RKO (cell line): ENCODE results near the gene NELFB.
A peak's percentile ranks its signal among the peaks of the same experiment; 100 is the strongest.

Experiments
- DNase-seq: peaks from one replicate; pipeline ENCODE4 v3.0.0-alpha.2; 2016; ENCODE audit warnings: low spot score

Gene NELFB

DNA sequence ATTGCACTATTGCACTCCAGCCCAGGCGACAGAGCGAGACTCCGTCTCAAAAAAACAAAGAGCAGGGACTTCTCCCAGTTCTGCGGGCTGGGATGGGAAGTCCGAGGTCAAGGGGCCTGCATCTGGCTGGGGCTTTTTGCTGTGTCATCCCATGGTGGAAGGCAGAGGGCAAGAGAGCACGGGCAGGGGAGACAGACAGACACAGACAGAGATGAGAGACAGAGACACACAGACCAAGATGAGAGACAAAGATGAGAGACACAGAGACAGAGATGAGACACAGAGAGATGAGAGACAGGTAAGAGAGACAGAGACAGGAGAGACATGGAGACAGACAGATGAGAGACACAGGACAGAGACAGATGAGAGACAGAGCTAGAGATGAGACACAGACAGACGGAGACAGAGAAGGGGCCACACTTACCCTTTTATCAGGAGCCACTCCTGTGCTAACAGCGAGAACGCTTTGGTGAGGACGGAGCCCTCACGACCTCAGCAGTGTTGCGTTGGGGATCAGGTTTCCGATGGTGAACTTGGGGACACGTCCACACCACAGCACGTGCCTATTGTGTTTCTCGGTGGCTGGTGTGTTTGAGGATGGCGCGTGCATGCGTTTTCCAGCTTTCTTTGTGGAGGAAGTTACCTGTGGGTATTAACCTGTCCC, 13.5 kb downstream of the NELFB start:
- DNase-seq: no peak

DNA sequence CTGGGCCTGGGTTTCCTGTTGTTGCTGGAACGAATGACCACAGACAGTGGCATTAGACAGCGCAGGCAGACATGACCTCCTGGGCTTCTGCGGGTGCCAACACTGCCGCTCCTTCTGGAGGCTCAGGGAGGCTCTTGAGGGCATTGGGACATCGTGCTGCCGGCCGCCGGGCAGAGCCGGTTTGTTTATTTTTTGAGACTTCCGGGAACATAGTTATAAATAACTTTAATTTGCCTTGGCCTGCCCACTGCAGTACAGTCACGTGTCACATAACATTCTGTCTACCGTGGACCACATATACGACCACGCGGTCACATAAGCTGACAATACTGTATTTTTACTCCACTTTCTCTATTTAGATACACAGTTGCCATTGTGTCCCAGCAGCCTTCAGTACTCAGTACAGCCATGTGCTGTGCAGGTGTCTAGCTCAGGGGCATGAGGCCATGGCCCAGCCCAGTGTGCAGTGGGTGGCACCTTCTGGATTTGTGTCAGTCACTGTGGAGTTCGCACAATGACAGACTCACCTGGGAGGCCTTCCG, 14.2 kb downstream of the NELFB start:
- no peak for DNase-seq

DNA sequence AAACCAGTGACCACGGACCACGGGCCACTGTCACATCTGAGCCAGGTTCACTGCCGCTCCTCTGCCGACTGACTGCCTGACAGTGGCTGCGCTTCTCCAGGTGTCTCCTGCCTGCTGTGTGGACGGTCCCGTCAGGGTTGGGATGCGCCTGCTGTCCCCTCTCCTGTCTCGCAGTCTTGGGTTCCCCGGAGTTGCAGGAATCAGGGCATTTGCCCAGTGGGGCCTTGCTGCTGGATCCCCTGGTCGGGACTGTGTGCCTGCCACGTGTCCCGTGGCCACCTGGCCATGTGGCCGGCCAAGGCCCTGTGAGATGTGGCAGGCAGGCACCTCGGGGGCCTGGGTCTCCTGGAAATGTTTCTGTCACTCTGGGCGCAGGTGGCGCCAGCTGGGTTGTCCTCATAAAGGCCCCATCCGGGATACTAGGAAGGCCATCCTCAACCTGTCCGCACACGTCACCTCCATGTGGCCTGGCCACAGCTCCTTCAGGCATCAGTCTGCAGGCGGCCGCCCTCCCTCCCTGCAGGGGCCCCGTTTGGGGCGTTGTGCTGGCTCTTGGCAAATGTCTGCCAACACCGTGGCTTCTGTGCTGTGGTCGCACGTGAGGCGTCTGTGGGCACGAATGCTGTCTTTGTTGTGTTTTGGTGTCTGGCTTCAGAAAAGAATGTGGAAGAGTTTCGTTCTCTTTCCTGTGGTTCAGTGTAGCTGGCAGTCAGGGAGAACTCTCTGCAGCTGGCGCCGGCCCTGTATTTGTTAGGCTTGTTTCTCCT, 16.0 kb downstream of the NELFB start:
- no peak for DNase-seq

DNA sequence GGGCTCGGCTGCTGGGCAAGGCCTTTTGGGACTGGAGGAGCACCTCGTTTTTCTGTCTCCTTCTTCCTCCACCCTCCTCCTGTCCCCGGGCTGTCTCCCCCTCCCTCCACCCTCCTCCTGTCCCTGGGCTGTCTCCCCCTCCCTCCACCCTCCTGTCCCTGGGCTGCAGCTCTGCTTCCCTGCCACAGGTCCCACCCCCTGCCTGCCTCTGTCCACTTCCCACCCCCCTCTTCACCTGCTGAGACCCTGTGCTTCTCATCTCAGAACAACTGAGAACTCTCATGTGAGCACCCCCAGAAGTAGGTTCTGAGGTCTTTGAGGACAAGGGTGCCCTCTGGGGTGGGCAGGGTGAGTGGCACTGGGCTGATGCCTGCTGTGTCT, 16.6 kb downstream of the NELFB start:
- DNase-seq: no peak

DNA sequence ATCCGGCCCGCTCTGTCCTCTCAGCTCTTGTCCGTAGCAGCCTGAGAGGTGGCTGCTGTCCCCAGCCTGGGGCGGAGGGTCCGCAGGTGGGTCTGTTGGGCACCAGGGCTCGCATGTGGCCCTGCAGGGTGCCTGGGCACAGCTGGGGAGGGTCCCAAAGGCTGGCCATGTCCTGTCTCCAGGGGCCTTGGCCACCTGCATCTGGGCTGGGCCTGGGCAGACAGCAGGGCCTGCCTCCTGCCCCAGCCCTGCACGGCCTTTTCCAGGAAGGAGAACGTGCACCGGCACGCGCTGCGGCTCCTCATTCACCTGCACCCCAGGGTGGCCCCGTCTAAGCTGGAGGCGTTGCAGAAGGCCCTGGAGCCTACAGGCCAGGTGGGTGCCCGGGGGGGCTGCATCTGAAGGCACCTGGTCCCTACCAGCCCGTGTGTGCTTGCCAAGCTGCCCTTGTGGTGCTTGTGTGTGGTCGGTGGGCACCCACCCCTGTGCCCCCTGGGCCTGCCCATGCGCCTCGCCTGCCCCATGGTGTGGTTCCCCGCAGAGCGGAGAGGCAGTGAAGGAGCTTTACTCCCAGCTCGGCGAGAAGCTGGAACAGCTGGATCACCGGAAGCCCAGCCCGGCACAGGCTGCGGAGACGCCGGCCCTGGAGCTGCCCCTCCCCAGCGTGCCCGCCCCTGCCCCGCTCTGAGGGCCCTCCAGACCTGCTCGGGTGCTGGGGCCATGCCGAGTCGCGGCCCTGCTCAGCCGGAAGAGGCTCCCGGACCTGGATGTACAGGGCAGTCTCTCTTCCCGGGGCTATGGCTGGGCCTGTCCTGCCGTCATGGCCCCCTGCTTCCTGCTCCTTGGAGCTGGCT, 17.3 kb downstream of the NELFB start:
- DNase-seq: no peak

DNA sequence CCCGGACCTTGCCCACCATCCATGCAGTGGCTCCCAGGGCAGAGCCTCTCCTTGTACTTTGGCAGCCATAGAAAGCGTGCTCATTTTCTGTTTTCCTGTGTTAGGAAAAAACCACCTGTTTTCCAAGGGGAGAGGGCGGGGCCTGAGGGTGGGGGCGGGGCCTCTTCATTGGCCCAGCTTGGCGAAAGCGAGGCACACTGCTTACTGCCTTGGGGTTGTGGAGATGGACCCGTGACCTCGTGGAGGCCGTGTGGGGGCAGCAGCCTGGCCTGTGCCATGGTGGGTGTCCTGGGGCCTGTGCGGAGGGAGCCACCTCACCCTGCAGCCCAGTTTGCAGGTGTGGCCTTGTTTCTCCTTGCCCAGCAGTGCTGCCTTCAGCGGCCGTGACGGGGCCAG, 18.0 kb downstream of the NELFB start:
- no peak for DNase-seq

DNA sequence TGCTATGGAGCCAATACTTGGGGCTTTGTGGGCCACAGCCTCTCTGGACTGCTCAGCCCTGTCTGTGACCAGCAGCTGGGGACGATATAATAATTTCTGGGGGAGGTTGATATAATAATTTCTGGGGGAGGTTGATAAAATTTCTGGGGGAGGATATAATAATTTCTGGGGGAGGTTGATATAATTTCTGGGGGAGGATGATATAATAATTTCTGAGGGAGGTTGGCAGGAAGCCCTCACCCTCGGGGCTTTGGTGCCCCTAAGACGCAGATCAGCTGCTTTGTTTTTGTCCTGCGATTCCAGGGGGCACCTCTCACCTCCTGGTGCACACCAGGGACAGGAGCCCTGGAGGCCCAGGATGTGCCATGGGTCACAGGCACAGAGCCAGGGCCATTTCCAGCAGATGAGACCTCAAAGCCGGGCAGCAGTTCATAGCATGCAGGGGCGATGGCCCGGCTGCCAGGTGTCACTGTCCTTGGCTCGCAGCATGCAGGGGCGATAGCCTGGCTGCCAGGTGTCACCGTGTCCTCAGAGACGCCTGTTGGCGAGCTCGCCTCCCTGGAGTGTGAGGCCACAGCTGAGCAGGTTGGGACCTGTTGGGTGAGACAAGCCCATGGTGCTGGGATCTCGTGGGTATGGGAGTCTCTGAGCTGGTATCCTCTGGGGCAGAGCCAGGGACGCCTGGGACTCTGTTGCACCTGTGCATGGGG, 18.6 kb downstream of the NELFB start:
- no peak for DNase-seq

DNA sequence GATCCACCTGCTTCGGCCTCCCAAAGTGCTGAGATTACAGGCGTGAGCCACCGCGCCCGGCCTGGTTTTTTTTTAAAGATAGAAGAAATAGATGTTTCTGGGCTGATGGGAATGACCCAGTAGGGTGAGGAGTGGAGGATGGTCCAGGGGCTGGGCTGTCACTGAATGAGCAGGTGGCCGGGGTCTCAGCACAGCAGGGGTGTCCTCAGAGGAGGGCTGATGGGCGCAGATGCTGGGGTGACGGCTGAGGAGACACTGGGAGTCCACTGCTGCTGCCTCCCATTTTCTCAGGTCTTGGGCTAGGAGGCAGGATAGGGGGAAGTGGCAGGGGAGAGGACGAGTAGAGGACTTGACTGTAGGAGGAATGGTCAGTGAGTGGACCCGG, 20.1 kb downstream of the NELFB start:
- DNase-seq: no peak

DNA sequence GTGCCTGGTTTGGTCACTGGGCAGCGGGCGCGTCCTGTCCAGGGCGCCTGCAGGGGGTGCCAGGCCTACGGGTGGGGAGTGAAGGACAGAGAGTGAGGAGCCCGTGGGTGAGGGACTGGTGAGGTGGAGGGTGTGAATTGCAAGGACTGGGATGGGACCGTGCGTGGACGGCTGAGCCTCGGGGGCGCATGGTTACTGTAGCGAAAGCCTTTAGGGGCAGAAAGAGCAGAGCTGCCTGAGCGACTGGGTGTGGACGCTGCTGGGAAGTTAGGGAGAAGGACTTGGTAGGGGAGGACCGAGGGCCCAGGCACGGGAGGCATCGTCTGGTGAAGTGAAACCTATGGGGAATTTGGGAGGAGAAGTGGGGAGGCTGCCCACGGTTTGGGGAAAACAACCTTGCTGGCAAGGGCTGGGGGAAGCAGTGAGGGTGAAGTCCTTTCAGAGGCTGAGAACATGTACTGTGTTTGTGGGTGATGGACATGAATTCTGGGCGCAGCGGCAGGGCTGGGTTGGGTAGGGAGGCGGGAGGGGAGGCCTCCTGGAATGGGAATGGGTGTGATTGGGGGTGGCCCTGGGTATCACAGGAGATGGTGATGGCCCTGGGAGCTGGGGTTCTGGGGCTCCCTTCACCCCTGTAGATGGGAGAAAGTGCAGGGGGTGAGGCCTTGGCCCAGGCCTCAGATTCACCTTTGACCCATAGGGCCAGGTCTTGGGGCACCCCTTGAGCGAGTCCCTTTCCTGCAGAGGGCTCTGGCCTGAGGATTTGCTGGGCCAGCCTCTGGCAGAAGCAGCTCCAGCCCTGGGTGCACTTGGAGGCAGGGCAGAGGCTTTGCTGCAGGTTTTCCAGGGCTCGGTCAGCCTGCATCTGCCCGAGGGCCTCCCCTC, 20.7 kb downstream of the NELFB start:
- DNase-seq: no peak

DNA sequence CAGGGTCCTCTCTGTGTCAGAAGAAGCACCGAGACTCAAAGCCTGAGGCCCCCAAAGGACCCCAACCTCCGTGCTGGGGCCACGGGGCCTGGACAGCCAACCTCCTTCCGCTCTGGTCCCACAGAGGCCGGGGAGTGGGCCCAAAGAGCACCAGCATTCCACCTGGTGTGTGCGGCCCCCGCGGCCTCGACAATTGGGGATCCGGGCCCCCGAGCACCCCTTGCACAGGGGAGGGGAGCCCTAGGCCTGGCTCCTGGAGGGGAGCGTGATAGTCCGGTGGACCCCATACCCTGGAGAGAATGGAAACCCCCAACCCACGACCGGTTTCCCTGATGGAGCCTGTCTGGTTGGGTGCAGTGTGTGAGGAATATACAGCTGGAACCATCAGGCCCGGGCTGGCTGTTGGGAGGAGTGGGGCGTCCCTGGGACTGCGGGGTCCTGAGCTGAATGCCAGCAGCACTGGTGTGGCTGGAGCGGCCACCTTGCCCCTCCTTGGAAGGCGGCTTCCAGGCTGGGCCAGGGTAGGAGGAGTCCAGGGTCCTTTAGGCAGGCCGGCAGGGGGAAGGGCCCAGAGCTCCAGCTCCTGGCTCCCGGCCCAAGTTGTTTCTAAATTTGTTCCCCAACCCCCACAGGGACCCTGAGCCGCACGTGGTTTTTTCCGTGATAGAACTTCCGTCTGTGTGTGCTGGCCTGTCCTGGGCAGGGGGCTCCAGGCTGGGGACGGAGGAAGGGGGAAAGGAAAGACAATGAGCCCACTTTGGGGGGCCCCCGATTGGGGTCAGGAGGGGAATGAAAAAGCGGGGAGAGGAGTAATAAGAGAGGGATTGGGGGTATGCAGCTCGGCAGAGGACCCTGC, 21.6 kb downstream of the NELFB start:
- peak; percentile 70 for DNase-seq

DNA sequence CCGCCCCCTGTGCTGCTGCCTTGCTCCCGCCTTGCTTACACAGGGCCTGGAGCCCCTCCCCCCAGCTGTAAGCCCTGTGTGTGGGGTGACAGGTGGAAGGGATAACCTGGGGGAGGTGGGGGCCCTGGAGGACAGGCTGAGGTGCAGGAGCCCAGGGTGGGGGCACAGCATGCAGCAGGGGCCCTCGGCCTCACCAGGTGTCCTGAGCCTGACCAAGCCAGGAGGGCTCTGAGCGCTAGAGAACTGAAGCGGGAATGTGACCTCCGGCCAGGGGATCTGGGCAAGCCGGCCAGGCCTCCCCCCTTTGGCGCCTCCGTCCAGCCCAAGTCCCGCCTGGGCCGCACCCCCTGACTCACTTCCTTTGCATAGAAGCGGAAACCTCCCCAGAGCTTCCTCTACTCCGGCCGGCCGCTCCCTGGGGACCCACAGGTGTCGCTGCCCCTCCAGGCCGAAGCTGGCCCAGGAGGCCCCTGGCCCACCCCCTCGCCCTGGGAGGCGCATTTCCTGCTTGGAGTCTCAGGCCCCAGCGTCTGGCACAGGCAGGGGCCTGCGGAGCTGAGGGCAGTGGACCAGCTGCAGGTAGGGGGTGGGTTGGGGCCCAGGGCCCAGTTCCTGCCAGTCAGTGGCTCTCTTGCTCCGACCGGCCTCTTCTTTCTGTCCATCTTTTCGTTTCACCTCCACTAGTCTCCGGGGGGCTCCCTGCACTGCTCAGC, 22.4 kb downstream of the NELFB start, which contains the start of gene TOR4A:
Gene TOR4A (plus strand): TSS at position 398 of the 713 bp plus-strand sequence. CDS start 964 bp downstream, outside the sequence.
- DNase-seq: peak; percentile 99

DNA sequence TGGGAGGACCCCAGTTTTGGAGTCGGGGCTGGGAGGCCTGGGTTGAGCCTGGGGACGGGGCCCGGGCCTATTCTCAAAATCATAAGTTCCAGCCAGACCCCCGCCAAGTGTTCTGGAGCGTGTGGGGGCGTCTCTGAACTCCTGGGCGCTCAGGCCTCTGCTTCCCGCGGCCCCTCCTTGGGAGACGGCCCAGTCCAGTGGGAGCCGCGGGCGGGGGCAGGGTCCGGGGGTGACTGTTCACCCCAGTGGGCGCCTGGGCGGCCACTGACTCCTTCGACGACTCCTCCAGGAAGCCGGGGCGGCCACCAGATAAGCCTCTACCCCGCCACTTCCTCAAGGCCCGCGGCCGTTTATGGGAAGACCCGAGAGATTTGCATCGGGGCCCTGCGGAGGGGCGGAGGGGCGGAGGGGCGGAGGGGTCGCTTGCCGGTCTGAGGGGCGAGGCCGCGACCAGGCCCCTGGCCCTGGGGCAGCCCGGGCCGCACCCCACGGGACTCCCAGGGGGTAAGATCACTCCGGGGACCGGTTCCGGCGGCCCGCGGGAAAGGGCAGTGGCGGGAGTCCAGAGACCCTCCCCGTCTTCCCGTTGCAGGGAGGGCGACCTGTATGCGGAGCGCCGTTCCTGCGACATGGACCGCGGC, 23.1 kb downstream of the NELFB start:
- peak; percentile 69 for DNase-seq

DNA sequence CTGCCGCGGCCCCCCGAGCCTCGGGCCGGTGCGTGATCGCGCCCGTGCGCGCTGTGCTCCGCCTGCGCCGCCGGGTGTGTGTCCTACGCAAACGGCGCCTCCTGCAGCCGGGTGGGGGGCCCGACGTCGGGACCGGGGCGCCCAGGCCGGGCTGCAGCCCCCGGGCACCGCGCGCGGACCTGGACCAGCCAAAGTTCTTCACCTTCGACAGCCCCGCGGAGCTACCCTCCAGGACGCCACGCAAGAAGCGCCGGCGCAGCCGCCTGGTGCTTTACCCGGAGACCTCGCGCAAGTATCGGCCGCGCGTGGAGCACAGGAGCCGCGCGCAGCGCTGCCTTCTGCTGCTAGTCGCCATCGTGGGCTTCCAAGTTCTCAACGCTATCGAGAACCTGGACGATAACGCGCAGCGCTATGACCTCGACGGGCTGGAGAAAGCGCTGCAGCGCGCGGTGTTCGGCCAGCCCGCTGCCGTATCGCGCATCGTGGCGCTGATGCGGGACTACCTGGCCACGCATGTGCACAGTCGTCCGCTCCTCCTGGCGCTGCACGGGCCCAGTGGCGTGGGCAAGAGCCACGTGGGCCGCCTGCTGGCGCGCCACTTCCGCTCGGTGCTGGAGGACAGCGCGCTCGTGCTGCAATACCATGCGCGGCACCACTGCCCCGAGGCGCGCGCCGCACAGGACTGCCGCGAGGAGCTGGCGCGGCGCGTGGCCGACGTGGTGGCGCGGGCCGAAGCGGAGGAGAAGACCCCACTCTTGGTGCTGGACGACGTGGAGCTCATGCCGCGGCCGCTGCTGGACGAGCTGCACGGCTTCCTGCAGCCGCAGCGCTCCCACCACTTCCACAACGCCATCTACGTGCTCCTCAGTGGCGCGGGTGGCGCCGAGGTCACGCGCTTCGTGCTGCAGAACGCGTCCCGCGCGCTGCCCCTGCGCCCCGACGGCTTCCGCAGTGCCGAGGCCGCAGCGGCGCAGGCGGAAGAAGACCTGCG, 23.9 kb downstream of the NELFB start:
- DNase-seq: no peak

DNA sequence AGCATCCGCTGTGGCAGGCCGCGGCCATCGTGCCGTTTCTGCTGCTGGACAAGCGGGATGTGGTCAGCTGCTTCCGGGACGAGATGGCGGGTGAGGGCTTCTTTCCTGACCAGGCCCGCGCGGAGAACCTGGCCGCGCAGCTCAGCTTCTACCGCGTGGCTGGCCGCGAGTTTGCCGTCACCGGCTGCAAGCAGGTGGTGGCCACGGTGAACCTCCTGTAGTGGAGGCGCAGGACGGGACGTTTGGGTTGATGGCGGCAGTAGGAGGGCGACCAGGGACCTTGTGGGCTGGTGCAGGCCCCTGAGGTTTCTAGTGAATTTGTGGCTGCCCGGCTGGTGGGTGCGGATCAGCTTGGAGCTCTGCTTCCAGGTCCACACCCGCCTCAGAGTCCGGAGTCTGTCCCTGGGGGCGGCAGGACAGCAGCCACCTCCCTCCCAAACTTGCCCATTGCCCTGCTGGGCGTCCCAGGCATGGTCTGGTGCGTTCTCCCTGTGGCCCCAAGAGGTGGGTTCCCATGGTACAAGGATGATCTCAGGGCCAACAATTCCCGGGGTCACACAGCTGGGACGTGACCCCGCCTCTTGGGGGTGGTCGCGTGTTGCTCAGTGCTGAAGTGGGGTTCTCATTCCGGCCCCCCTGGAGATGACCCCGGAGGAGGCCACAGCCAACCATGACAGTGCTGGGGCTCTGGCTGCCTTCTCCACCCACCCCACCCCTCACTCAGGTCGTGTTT, 24.8 kb downstream of the NELFB start:
- DNase-seq: no peak

DNA sequence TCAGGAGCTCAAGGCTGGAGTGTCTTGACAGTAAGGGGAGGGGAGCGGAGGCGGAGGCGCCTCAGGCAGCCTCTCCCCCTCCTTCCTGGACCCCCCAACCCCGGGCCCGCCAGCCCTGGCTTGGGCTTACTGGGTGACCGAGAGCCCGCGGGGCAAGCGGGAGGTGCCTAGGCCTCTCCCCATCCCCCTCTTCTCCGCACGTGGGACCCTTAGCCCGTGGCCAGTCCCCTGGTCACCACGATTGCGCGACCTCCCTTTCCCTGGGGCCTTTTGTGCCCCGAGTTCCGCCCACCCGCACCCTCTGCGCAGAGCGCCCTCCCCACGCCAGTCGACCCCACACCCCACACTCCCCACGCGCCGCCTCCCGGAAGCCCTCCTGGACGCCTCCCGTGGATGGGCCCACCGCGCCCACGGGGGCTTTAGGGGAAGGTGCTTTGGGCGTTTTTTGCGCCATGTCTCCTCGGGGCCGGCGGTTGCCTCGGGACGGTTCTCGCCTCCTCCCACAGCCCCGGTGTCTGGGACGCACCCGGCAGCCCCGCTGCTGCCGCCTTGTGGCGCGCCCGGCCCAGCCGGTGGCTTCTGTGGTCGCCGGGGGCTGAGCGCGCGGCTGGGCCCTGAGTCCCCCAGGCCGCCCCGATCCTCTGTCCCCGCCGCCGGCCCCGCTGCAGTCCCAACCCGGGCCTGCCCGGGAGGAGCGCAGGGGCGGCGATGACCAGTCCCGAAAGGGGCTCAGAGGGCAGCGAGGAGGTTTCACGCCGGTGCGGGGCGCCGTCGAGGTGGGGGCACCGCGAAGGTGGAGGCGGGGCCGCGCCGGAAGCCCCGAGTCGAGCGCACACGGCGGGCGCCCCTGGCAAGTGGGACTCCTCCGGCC, 25.6 kb downstream of the NELFB start:
- DNase-seq: no peak
